Skin of body (tissue), 2 donors: Measurements from ENCODE around the gene NAALADL1. TPM values are rescaled to one million over a fixed set of nuclear protein-coding genes. Genes with fewer than 3 reads are reported as not detected.

Experiments used
- DNase-seq: peaks from one replicate; lab custom pipeline; 2025; lab: John Stamatoyannopoulos, UW
- total RNA-seq: library from RNA; depleted of rRNA; stranded (reverse); fragments of >200 nt; gene quantifications from one replicate; pipeline ENCODE4 v1.2.3, GENCODE V29; 2014

The NAALADL1 gene
- total RNA-seq, 1 donor from 2014 or later: 9.0 TPM

DNA sequence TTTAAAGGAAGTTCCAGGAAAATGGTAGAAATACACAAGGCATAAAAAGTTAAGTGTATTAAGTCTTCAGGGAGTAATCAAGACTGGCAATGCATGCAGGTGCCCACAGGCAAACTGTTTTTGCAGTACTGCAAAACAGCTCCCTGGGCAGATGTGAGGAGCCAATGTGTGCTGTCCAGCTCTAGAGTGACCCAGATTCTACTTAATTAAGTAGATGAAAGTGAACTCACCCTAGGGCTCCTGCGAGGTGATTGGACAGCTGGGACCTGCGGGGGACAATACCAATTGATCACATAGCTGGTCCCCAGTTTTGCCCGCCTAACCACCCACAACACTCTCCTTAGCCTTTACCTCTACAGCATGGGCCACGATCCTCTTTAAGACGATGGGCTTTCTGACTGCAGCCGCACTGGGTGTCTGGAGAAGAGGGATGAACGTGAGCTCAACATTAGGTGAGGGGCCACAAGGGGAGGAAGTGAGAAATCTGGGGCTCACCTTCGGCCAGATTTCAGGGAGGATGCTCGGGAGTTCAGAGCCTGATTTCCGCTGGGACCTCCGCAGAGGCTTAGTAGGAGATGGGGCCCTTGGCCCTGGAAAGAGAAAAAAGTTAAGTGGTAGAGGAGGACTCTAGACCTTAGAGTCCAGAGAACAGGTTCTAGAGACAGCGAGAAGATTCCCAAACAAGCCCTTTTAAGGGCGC, 24.9 kb upstream of the NAALADL1 start:
- DNase-seq: no peak

GRCh38 chr11:65078786-65079342, 20.5 kb upstream of the NAALADL1 start:
- no peak for DNase-seq

DNA sequence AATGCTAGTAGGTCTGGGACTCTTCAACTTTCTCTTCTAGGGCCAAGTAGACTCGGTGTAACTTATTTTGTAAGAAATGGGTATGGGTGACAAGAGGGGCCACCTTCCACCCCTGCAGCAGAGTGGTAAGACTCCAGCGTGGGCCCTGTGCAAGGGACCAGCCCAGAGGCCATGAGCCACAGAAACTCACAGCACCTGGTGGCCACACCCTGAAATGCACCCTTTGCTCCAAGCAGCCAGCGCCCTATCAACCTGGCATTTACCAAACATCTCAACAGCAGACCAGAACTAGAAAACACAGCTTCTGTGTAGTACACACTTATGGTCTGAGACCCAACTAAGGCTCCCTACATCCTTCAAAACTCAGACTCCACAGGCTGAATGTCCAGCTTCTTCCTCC, 19.8 kb upstream of the NAALADL1 start:
- DNase-seq: no peak

GRCh38 chr11:65077451-65077850, 19.1 kb upstream of the NAALADL1 start:
- DNase-seq: no peak

DNA sequence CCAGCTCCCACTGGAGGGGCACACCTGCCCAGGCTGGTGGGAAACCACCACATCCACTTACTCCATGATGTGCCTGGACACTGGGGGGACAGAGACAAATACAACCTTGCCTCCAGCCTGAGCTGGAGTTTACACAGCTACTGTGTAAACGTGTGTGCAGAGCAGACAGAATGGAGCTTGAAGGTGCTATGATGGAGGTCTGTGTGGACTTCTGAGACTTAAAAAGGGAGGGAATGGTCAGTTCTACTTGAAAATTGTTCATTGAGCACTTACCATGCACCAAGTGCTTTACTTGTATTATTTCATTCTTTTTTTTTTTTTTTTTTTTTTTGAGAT, 14.2 kb upstream of the NAALADL1 start:
- no peak for DNase-seq

DNA sequence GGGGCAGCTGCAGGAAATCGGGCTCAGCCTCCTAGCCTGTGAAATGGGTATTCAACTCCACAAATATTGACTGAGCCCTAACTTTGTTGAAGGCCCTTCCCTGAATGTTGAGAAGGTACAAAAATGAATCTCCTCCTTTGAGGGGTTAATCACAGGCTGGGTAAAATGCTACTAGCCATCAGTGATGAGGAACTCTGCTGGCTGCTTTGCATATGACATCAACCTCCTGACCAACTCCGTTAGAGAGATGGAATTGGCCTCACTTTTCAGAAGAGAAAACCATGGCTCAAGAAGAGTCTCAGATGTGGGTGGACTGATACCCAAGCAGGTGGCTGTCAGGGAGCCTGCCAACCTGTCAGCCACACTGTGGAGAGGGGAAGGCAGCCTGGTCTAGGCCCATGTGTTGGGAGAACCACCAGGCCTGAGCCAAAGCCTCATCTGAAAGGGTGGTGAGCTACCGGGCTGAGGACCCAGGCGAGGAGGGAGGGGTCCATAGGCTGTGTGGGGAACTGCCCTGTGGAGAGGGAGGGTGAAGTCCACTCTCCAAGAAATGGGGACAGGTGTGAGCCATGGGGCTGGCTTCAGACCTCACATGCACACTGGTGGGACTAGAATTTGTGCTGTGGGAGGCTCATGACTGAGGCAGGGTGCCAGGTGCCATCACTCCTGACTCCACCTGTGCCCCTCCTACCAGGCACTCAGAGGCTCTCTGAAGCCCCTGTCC, 13.7 kb upstream of the NAALADL1 start:
- no peak for DNase-seq

DNA sequence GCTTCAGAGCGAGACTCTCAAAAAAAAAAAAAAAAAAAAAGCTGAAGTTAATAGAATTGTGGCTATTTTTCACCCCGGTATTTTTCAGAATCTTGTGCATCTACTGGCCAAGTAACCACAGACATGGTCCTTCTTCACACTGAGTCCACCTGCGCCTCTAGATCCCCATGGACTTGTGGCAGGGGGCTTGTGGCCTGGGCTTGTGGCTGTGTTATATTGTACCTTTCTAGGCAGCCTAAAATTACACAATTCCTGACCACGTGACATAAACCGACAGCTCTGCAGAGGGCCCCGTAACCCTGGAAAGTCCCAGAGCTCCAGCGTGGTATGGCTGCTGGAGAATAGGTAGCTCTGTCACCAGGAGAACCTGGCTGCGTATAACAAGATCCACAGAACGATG, 10.9 kb upstream of the NAALADL1 start:
- no peak for DNase-seq

DNA sequence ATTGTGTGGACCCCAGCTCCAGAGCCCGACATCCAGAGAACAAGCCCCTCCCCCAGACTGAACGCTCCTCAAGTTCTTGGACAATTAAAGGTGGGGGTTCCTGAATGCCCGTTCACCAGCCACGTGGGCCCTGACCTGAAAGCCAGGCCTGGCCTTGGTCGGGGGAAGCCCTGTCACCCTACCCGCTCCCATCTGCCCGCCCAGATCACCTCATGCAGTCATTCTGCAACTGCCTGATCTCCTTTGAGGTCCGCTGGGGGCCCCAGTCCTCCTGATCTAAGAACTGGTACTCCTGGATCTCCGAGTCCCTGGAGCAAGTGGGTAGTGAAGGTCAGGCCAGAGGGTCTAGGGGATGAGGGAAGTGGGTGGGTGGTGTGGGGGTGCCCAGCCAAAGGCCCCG, 9.1 kb upstream of the NAALADL1 start:
- no peak for DNase-seq

- DNase-seq: no peak
Measured at GRCh38 chr11:65066805-65067291, 8.5 kb upstream of the NAALADL1 start.

DNA sequence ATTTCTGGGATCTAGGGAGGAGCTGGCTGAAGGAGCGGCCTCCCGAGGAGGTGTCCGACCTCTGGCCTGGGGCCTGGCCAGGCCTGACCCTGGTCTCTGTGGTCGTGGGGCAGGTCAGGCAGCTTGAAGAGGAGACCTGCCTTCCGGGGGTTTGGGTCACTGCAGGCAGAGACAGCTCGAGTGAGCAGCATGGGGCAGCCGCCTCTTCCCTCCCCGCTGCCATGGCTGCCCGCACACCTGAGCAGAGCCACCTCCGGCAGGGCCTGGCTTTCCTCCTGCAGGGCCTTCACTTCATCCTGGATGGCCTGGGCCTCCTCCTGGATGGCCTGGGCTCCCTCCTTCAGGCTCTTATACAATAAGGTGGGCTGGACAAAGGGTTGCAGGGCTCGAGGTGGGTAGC, 8.0 kb upstream of the NAALADL1 start:
- no peak for DNase-seq

DNA sequence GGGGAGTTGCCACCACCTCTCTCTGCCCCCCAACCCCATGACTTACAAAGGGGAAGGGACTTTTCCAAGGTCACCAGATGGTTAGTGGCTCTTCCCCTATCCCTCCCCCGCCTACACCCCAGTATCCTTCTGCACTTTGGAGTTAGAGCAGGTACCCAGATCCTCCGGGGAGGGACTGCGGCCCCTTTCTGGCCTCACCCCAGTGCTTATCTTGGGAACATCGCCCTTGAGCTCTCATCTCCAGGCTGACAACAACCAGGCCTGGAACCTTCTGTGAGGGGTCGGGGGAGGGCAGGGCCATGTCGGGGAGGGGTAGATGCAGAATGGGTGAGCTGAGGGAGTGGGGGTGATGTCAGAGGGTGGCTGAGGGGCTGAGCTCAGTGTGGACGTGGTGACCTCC, 7.5 kb upstream of the NAALADL1 start:
- no peak for DNase-seq

- no peak for DNase-seq
Measured at GRCh38 chr11:65064847-65065240, 6.5 kb upstream of the NAALADL1 start.

- no peak for DNase-seq
Measured at GRCh38 chr11:65063532-65063931, 5.2 kb upstream of the NAALADL1 start.

- no peak for DNase-seq
Measured at GRCh38 chr11:65060913-65061408, 2.6 kb upstream of the NAALADL1 start.

DNA sequence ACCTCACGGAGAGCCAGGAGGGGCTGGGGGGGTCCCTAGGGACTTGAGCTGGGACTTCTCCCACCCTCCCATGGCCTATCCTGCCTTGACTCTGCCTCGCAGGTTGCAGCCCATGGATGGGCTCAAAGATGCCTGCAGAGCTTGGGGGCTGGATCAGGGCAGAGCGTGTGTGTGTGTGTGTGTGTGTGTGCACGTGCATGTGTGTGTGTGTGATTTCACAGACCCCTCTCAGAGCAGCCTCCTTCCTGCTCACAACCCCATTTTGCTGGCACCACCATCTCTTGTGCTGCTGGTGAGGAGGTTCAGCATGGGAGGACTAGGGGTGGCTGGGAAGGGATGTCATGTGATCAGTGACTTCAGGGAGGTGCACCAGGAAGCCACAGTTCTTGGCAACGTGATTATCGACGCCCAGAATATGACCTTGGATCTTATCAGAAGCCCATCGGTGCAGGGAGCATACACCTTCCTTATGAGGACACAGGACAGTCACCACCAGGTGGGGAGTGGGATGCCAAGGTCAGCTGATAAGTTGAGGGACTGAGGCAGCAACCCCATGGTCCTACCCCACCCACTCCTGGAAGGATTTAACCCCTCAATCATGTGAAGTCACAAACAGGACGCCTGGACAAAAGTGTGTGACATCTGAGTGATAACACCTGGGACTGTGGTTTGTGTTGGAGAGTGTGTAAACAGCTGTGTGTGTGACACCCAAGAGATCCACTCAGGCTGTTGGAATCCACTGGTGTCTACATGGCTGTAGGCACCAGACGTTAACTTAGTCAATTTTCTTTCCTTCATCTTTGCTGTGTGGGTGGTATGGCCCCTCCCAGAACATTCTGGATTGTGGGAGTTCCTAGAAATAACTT, 1.8 kb upstream of the NAALADL1 start:
- DNase-seq: no peak

DNA sequence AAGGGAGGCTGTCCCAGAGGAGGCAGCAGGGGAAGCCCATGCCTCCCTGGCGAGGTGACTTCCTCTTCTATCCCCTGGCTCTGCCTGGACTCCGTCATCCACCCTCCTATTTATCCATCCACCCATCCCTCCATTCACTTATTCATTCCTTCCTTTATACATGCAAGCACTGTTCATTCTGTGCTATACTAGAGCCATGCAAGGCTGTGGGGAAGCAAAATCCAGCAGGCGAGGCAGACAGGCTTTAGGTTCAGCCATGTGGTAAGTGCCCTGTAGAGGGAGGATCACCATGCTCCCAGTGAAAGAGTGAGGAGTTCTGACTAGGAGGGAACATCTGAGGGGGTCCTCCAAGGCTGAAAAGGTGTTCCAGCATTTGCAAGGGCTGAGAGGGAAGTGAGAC, 1.2 kb upstream of the NAALADL1 start:
- no peak for DNase-seq

DNA sequence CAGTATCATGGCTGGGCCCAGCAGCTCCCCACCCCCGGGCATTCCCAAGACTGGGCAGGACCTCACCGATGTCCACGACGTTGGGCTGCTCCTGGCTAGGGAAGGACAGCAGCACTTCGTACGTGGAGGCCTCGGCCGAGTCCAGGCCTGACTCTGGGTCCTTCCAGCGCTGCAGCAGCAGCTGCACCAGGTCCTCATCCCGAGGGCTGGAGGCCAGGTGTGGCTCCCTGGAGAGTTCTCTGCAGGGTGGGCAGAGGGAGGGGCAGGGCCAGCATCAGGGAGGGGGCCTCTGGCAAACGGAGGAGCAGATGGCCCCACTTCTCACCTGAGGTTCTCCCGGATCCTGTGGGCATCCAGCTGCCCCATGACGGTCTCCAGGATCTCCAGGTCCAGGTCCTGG, 341 bp downstream of the NAALADL1 start:
- no peak for DNase-seq

- DNase-seq: no peak
Measured at GRCh38 chr11:65057526-65057925, 827 bp downstream of the NAALADL1 start.

DNA sequence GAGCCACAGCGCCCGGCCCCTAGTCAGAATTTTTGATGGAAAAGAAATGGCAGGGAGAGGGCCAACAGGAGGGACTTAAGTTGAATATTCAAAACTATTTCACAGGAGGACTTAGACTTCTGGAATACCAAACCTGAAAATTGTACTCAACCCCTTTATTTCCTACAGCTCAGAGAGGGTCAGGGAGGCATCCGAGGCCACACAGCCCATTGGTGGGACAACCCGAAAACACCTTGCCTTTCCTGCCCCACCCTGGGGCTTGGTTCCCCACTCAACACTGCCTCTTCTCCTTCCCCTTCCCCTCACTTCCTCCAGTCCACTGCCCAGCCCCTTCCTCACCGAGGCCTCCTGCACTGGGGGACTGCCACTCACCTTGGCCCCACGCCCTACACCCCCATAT, 1.4 kb downstream of the NAALADL1 start:
- DNase-seq: no peak

GRCh38 chr11:65055538-65055937, 2.8 kb downstream of the NAALADL1 start:
- no peak for DNase-seq

DNA sequence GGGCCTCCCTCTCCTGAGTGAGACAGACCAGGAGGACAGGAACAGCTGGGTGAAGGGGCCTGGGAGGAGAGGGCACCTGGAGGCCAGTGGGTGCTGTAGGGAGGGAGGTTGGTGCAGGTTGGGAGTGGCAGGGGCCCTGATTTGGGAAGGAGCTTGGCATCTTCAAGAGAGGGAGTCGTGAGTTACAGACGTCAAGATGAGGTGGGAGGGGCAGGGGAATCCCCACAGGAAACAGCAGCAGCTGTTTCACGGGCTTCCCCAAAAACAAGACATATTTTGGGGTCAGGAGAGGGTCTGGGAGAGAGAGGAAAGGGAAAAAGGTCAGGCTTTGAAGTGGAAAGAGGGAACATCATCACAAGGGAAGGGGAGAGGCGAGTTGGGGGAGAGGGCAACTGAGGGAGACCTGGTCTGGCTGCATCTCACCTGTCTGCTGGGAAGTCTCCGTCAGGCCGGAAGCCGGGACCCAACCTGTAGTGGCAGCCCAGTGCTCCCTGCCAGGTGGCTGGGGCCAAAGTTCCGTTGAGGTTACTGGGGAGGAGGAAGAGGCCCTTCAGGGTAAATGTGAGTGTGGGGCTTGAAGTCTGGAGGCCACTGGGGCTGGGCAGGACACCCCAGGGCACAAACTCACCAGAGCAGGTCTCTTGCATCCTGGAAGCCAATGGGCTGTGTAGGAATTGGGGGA, 4.4 kb downstream of the NAALADL1 start:
- no peak for DNase-seq
